Measurements from ENCODE around the gene LRRC7. TPM values are rescaled to one million over a fixed set of nuclear protein-coding genes. Genes with fewer than 3 reads are reported as not detected.

LRRC7 gene
- polyA plus RNA-seq, 1 experiment, result not detected

GRCh38 chr1:69657971-69658370 lies 90.2 kb downstream of the LRRC7 start:
- TF ChIP-seq, protein P1, sequence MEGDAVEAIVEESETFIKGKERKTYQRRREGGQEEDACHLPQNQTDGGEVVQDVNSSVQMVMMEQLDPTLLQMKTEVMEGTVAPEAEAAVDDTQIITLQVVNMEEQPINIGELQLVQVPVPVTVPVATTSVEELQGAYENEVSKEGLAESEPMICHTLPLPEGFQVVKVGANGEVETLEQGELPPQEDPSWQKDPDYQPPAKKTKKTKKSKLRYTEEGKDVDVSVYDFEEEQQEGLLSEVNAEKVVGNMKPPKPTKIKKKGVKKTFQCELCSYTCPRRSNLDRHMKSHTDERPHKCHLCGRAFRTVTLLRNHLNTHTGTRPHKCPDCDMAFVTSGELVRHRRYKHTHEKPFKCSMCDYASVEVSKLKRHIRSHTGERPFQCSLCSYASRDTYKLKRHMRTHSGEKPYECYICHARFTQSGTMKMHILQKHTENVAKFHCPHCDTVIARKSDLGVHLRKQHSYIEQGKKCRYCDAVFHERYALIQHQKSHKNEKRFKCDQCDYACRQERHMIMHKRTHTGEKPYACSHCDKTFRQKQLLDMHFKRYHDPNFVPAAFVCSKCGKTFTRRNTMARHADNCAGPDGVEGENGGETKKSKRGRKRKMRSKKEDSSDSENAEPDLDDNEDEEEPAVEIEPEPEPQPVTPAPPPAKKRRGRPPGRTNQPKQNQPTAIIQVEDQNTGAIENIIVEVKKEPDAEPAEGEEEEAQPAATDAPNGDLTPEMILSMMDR (IDR thresholded peaks at IDR 0.05; ENCODE audit: low read depth, low read length), result no peak
- Histone ChIP-seq H3K27me3 (ENCODE audit: control insufficient read depth, insufficient read depth, low read length) (no peaks in the 10 kb centered on the region), H3K9me3 (ENCODE audit: control insufficient read depth, insufficient read depth, low read length) (no peaks in the 10 kb centered on the region), H3K27ac (ENCODE audit: low read depth, low read length) (no peak overlapping the region), H3K4me3 (ENCODE audit: low read depth, low read length) (no peak overlapping the region)
- DNase-seq (ENCODE audit: low read depth, low spot score), result no peak
- ChIA-PET CTCF (interaction anchor here (0.5 kb wide), 1 partner anchor 1187 kb away, joined by 3 read pairs; no protein-coding TSS in a partner anchor), POLR2A (no interaction called here)

DNA sequence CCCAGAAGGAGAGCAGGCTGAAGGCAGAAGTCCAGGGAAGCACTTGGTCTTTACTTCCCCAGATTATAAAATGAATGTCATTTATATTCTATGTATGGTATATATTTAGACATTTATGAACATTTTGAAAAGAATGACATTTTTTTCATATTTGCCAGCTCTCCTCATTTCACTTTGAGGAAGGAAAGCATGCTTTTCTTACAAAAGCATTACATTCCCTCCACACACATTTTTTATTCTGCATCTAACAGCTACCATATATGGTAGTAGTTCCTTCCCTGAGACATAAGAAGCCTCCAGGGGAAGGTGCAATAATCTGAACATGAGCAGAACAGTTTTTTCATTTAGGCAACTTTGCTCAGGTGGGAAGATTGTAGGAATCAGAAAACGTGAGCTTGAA lies 94.0 kb downstream of the LRRC7 start:
- DNase-seq (ENCODE audit: low read depth, low spot score), result no peak
- CTCF ChIA-PET, result no interaction called here
- H3K4me3 ChIP-seq (ENCODE audit: low read depth, low read length), result no peak overlapping the region
- no peak overlapping the region for H3K27ac ChIP-seq (ENCODE audit: low read depth, low read length)
- TF ChIP-seq, protein P1 (IDR thresholded peaks at IDR 0.05; ENCODE audit: low read depth, low read length), result no peak
- POLR2A ChIA-PET, result no interaction called here
- no peaks in the 10 kb centered on the region; the same call in 1 of the 2 replicates for H3K9me3 ChIP-seq (ENCODE audit: control insufficient read depth, insufficient read depth, low read length)
- no peaks in the 10 kb centered on the region for H3K27me3 ChIP-seq (ENCODE audit: control insufficient read depth, insufficient read depth, low read length)

- POLR2A ChIA-PET, result no interaction called here
- CTCF ChIA-PET, result no interaction called here
- no peak for DNase-seq (ENCODE audit: low read depth, low spot score)
- H3K27ac ChIP-seq (ENCODE audit: low read depth, low read length), result no peak overlapping the region
- no peak overlapping the region for H3K4me3 ChIP-seq (ENCODE audit: low read depth, low read length)
- TF ChIP-seq, protein P1 (IDR thresholded peaks at IDR 0.05; ENCODE audit: low read depth, low read length), result no peak
- H3K9me3 ChIP-seq (ENCODE audit: control insufficient read depth, insufficient read depth, low read length), result no peaks in the 10 kb centered on the region; the same call in 1 of the 2 replicates
- H3K27me3 ChIP-seq (ENCODE audit: control insufficient read depth, insufficient read depth, low read length), result no peaks in the 10 kb centered on the region
These were observed 94.6 kb downstream of the LRRC7 start for GRCh38 chr1:69662321-69662720.

- no peaks in the 10 kb centered on the region for H3K27me3 ChIP-seq (ENCODE audit: control insufficient read depth, insufficient read depth, low read length)
- TF ChIP-seq, protein P1 (IDR thresholded peaks at IDR 0.05; ENCODE audit: low read depth, low read length), result no peak
- no peak for DNase-seq (ENCODE audit: low read depth, low spot score)
- ChIA-PET CTCF (no interaction called here), POLR2A (no interaction called here)
- no peaks in the 10 kb centered on the region for H3K9me3 ChIP-seq (ENCODE audit: control insufficient read depth, insufficient read depth, low read length)
- no peak overlapping the region for H3K27ac ChIP-seq (ENCODE audit: low read depth, low read length)
- no peak overlapping the region for H3K4me3 ChIP-seq (ENCODE audit: low read depth, low read length)
These were observed 103.8 kb downstream of the LRRC7 start for GRCh38 chr1:69671363-69672010.

DNA sequence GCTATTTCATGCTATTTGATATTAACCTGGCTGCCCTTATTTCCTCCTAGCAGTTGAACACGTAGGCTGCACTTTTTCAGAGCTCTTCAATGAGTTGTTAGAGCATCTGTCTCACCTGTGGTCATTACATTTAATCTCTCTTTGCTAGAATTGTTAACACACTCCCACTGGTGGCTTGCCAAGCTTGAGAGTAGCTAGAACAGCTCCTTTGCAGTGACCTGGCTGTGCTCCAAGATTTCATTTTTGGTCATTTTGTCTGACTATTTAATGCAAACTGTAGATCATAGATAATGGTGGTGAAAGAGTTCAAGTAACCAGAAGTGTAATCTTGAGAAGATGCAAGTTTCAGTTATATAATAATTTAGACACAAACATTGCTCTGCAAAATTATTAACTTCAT lies 105.6 kb downstream of the LRRC7 start:
- TF ChIP-seq, protein P1 (IDR thresholded peaks at IDR 0.05; ENCODE audit: low read depth, low read length), result no peak
- POLR2A ChIA-PET, result no interaction called here

More for the DNA sequence above, 105.6 kb downstream of the LRRC7 start:
- Histone ChIP-seq H3K4me3 (ENCODE audit: low read depth, low read length) (no peak overlapping the region), H3K9me3 (ENCODE audit: control insufficient read depth, insufficient read depth, low read length) (no peaks in the 10 kb centered on the region), H3K27me3 (ENCODE audit: control insufficient read depth, insufficient read depth, low read length) (no peaks in the 10 kb centered on the region), H3K27ac (ENCODE audit: low read depth, low read length) (no peak overlapping the region)
- CTCF ChIA-PET, result no interaction called here
- DNase-seq (ENCODE audit: low read depth, low spot score), result no peak

Measured in AG04450 (cell line).